IMR-90 (cell line): ENCODE data around the gene IQGAP2. TPM values are rescaled to one million over a fixed set of nuclear protein-coding genes. Genes with fewer than 3 reads are reported as not detected.

Experiments used
- ATAC-seq: fragments of 200-7000 bp; cut with Tn5 transposase; 2 replicates; pipeline ENCODE4 v1.9.1; 2020; ENCODE audit warnings: low read depth, mild to moderate bottlenecking, moderate library complexity
- BruUV-seq: library from RNA; stranded (reverse); fragments of 400-500 nt; replicated peaks from 2 replicates; lab custom pipeline; 2021; lab: Mats Ljungman, UMichigan
- CTCF ChIA-PET: fragments of 300-600 bp; formaldehyde crosslinking; extraction: SDS; loops from one replicate; lab custom pipeline; 2021; ENCODE audit warnings: antibody characterized with exemption; lab: Yijun Ruan, JAX
- POLR2A ChIA-PET: fragments of 300-600 bp; sonication (Branson Sonifier 250); formaldehyde crosslinking; loops from one replicate; lab custom pipeline; 2022; ENCODE audit warnings: antibody characterized with exemption; ENCODE audit not compliant: unreplicated experiment; lab: Charles Lee
- DNase-seq: peaks from one replicate; pipeline ENCODE4 v3.0.0; 2013
- H2AFZ ChIP-seq: replicated peaks from 2 replicates; pipeline ENCODE3; 2013; ENCODE audit warnings: low read length, mild to moderate bottlenecking; ENCODE audit not compliant: poor library complexity
- H2AK5ac ChIP-seq: 2 replicates; pipeline ENCODE4 v1.6.1; 2013; ENCODE audit warnings: low read depth, low read length, inconsistent platforms
- H2AK9ac ChIP-seq: replicated peaks from 2 replicates; pipeline ENCODE3; 2013; ENCODE audit warnings: mild to moderate bottlenecking, low read depth, low read length, moderate library complexity; ENCODE audit not compliant: poor library complexity
- H2BK120ac ChIP-seq: 2 replicates; pipeline ENCODE4 v1.6.1; 2013; ENCODE audit warnings: low read depth, low read length, inconsistent platforms
- H2BK15ac ChIP-seq: 3 replicates; pipeline ENCODE4 v1.6.1; 2013; ENCODE audit warnings: low read depth, low read length, inconsistent platforms
- H2BK20ac ChIP-seq: 2 replicates; pipeline ENCODE4 v1.6.1; 2013; ENCODE audit warnings: low read depth, mild to moderate bottlenecking, inconsistent platforms, low read length, moderate library complexity
- H2BK5ac ChIP-seq: 2 replicates; pipeline ENCODE4 v1.6.1; 2013; ENCODE audit warnings: mild to moderate bottlenecking, low read depth, low read length, inconsistent platforms; ENCODE audit not compliant: poor library complexity, severe bottlenecking
- H3K14ac ChIP-seq: replicated peaks from 2 replicates; pipeline ENCODE4 v1.6.1; 2013; ENCODE audit warnings: low read depth, low read length, inconsistent platforms
- H3K18ac ChIP-seq: 2 replicates; pipeline ENCODE4 v1.6.1; 2013; ENCODE audit warnings: low read depth, low read length, control low read depth
- H3K23ac ChIP-seq: 2 replicates; pipeline ENCODE4 v1.6.1; 2013; ENCODE audit warnings: low read depth, low read length, inconsistent platforms
- H3K27ac ChIP-seq: 2 replicates; pipeline ENCODE4 v1.5.1; 2013; ENCODE audit warnings: mild to moderate bottlenecking, control low read depth, low read length; ENCODE audit not compliant: insufficient read depth
- H3K27me3 ChIP-seq: 2 replicates; pipeline ENCODE4 v1.6.1; 2013; ENCODE audit warnings: low read length; ENCODE audit not compliant: control insufficient read depth, insufficient read depth
- H3K36me3 ChIP-seq: 2 replicates; pipeline ENCODE4 v1.6.1; 2013; ENCODE audit warnings: low read length, mixed read lengths; ENCODE audit not compliant: control insufficient read depth, insufficient read depth
- H3K4ac ChIP-seq: 2 replicates; pipeline ENCODE4 v1.6.1; 2013; ENCODE audit warnings: low read depth, low read length, inconsistent platforms
- H3K4me1 ChIP-seq: 2 replicates; pipeline ENCODE4 v1.6.1; 2013; ENCODE audit warnings: low read length, mixed read lengths; ENCODE audit not compliant: control insufficient read depth, insufficient read depth
- H3K4me2 ChIP-seq: 2 replicates; pipeline ENCODE4 v1.6.1; 2013; ENCODE audit warnings: low read depth, mild to moderate bottlenecking, control low read depth, low read length, moderate library complexity
- H3K4me3 ChIP-seq: 2 replicates; pipeline ENCODE4 v1.5.1; 2013; ENCODE audit warnings: low read depth, mild to moderate bottlenecking, control low read depth, low read length, moderate library complexity; ENCODE audit not compliant: insufficient read depth
- H3K56ac ChIP-seq: 2 replicates; pipeline ENCODE4 v1.6.1; 2013; ENCODE audit warnings: low read length, inconsistent platforms; ENCODE audit not compliant: insufficient read depth; ENCODE audit errors: extremely low read depth
- H3K79me1 ChIP-seq, 2 experiments: 2 replicates each; pipeline ENCODE4 v1.6.1; 2013; ENCODE audit warnings: low read length in 2 of 2, inconsistent platforms in 1 of 2, low read depth in 1 of 2
- H3K9ac ChIP-seq: 2 replicates; pipeline ENCODE4 v1.6.1; 2013; ENCODE audit warnings: low read depth, low read length, control low read depth
- H3K9me1 ChIP-seq: 2 replicates; pipeline ENCODE4 v1.6.1; 2013; ENCODE audit warnings: low read length, inconsistent platforms; ENCODE audit not compliant: insufficient read depth
- H3K9me3 ChIP-seq: 2 replicates; pipeline ENCODE4 v1.6.1; 2013; ENCODE audit warnings: low read length; ENCODE audit not compliant: control insufficient read depth, insufficient read depth
- H4K20me1 ChIP-seq: 2 replicates; pipeline ENCODE4 v1.6.1; 2013; ENCODE audit warnings: low read length, inconsistent platforms; ENCODE audit not compliant: insufficient read depth
- H4K5ac ChIP-seq: 2 replicates; pipeline ENCODE4 v1.6.1; 2013; ENCODE audit warnings: mild to moderate bottlenecking, low read depth, low read length, control low read depth
- H4K8ac ChIP-seq, 2 experiments: 2 replicates each; pipeline ENCODE4 v1.6.1; 2013; ENCODE audit warnings: low read depth in 2 of 2, low read length in 2 of 2, control low read depth in 1 of 2, inconsistent platforms in 1 of 2
- H4K91ac ChIP-seq: 2 replicates; pipeline ENCODE4 v1.6.1; 2013; ENCODE audit warnings: low read depth, low read length, inconsistent platforms; ENCODE audit not compliant: insufficient read depth
- BHLHE40 ChIP-seq: fragments of 150-350 bp; IDR thresholded peaks from 2 replicates; pipeline ENCODE4 v1.6.1; 2016; ENCODE audit warnings: mild to moderate bottlenecking, low read depth, low read length
- CEBPB ChIP-seq: IDR thresholded peaks from 2 replicates; pipeline ENCODE4 v1.6.1; 2012; ENCODE audit warnings: low read depth, low read length, improper control_type of control experiment
- CHD1 ChIP-seq: IDR thresholded peaks from 2 replicates; pipeline ENCODE4 v1.6.1; 2012; ENCODE audit warnings: low read depth, low read length, improper control_type of control experiment
- MXI1 ChIP-seq: IDR thresholded peaks from 2 replicates; pipeline ENCODE4 v1.6.1; 2012; ENCODE audit warnings: low read depth, mild to moderate bottlenecking, low read length, moderate library complexity, borderline replicate concordance
- POLR2A ChIP-seq: IDR thresholded peaks from 2 replicates; pipeline ENCODE4 v1.6.1; 2012; ENCODE audit warnings: mild to moderate bottlenecking, low read depth, low read length
- RAD21 ChIP-seq: IDR thresholded peaks from 2 replicates; pipeline ENCODE4 v1.6.1; 2012; ENCODE audit warnings: low read length, improper control_type of control experiment
- RCOR1 ChIP-seq: IDR thresholded peaks from 2 replicates; pipeline ENCODE4 v1.6.1; 2012; ENCODE audit warnings: mild to moderate bottlenecking, low read length, improper control_type of control experiment; ENCODE audit not compliant: insufficient replicate concordance
- RFX5 ChIP-seq: IDR thresholded peaks from 2 replicates; pipeline ENCODE4 v1.8.0; 2012; ENCODE audit warnings: low read depth, mild to moderate bottlenecking, low read length, moderate library complexity
- SMC3 ChIP-seq: fragments of 150-350 bp; IDR thresholded peaks from 2 replicates; pipeline ENCODE4 v1.6.1; 2016; ENCODE audit warnings: low read depth, mild to moderate bottlenecking, antibody characterized with exemption, low read length, moderate library complexity
- WGBS, 2 experiments: methylation state at CpG; one replicate each; pipeline versions ENCODE4 v1.1.5 to v1.1.7; 2013; ENCODE audit warnings: missing lambda C conversion rate in 2 of 2; ENCODE audit not compliant: insufficient read length in 1 of 2; ENCODE audit errors: extremely low coverage in 2 of 2; 5-methylcytosine and 5-hydroxymethylcytosine counted together
- dilution Hi-C: fragments of 300-500 bp; cut with HindIII; formaldehyde crosslinking; loops from one replicate; pipeline ENCODE4 v1.14.3; 2018; ENCODE audit warnings: low sequenced_read_pairs; ENCODE audit not compliant: unreplicated experiment
- in situ Hi-C: fragments of 300-500 bp; cut with MboI; formaldehyde crosslinking; loops from 3 replicates; pipeline ENCODE4 v1.14.3; 2019; ENCODE audit warnings: low sequenced_read_pairs, inconsistent platforms, mixed read lengths
- intact Hi-C: fragments of 100-400 bp; cut with micrococcal nuclease; formaldehyde crosslinking; loops from 2 replicates; pipeline ENCODE4 v1.10.0; 2022
- polyA plus RNA-seq, 3 experiments: library from polyadenylated mRNA; depleted of rRNA; stranded (reverse); fragments of >200 nt; gene quantifications; 2 replicates each; pipeline ENCODE4 v1.2.3, GENCODE V29; 2012; ENCODE audit warnings: low replicate concordance in 1 of 3
- total RNA-seq: library from RNA; depleted of rRNA; stranded (reverse); fragments of >200 nt; gene quantifications from 2 replicates; pipeline ENCODE4 v1.2.3, GENCODE V29; 2012
- TF ChIP-seq, protein P1 (sequence below): fragments of 150-350 bp; IDR thresholded peaks from 2 replicates; pipeline ENCODE4 v1.6.1; 2016; ENCODE audit warnings: low read depth, mild to moderate bottlenecking, low read length, moderate library complexity, borderline replicate concordance
- TF ChIP-seq, protein P2 (sequence below): fragments of 150-350 bp; IDR thresholded peaks from 2 replicates; pipeline ENCODE4 v1.6.1; 2017; ENCODE audit warnings: mild to moderate bottlenecking, antibody characterized with exemption, low read length, low read depth
- TF ChIP-seq, protein P3 (sequence below): conservative IDR thresholded peaks from 2 replicates; pipeline ENCODE4 v1.5.1; 2012; ENCODE audit warnings: mild to moderate bottlenecking, low read depth, low read length, improper control_type of control experiment

IQGAP2 gene
- total and polyA plus RNA-seq, 2 of the 4 experiments (the other 2 are of a cell fraction) = 0.21 to 0.36 TPM

DNA sequence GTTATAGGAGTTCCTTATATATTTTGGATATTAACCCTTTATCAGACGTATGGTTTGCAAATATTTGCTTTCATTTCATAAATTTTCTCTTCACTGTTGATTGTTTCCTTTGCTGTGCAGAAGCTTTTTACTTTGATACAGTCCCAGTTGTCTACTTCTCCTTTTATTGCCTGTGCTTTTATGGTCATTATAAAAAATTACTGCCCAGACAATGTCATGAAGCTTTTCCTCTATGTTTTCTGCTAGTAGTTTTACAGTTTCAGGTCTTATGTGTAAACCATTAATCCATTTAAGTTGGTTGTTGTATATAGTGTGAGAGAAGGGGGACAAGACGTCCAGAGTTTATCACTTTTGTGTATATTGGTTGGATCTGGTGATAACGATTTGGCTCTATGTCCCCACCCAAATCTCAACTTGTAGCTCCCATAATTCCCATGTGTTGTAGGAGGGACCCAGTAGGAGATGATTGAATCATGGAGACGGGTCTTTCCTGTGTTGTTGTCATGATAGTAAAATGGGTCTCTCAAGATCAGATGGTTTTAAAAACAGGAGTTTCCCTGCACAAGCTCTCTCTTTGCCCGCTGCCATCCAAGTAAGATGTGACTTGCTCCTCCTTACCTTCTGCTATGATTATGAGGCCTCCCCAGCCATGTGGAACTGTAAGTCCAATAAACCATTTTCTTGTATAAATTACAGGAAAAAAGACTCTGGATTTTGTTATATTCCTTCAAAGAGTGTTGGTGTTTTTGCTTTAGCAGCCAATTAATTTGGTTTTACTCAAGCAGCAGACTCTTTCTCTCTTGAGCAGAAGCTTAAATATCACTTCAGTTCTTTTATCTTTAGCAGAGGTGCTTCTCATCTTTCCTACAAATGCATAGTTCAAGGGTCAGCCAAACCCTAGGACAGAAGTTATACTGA, 326.5 kb downstream of the IQGAP2 start:
- TF ChIP-seq POLR2A (no peak), RAD21 (no peak), MXI1 (no peak), RFX5 (no peak), CEBPB (no peak), BHLHE40 (no peak), RCOR1 (no peak), SMC3 (no peak), CHD1 (no peak)
- TF ChIP-seq, protein P1, sequence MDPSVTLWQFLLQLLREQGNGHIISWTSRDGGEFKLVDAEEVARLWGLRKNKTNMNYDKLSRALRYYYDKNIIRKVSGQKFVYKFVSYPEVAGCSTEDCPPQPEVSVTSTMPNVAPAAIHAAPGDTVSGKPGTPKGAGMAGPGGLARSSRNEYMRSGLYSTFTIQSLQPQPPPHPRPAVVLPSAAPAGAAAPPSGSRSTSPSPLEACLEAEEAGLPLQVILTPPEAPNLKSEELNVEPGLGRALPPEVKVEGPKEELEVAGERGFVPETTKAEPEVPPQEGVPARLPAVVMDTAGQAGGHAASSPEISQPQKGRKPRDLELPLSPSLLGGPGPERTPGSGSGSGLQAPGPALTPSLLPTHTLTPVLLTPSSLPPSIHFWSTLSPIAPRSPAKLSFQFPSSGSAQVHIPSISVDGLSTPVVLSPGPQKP = no peak
- TF ChIP-seq, protein P2, sequence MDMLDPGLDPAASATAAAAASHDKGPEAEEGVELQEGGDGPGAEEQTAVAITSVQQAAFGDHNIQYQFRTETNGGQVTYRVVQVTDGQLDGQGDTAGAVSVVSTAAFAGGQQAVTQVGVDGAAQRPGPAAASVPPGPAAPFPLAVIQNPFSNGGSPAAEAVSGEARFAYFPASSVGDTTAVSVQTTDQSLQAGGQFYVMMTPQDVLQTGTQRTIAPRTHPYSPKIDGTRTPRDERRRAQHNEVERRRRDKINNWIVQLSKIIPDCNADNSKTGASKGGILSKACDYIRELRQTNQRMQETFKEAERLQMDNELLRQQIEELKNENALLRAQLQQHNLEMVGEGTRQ = no peak
- TF ChIP-seq, protein P3, sequence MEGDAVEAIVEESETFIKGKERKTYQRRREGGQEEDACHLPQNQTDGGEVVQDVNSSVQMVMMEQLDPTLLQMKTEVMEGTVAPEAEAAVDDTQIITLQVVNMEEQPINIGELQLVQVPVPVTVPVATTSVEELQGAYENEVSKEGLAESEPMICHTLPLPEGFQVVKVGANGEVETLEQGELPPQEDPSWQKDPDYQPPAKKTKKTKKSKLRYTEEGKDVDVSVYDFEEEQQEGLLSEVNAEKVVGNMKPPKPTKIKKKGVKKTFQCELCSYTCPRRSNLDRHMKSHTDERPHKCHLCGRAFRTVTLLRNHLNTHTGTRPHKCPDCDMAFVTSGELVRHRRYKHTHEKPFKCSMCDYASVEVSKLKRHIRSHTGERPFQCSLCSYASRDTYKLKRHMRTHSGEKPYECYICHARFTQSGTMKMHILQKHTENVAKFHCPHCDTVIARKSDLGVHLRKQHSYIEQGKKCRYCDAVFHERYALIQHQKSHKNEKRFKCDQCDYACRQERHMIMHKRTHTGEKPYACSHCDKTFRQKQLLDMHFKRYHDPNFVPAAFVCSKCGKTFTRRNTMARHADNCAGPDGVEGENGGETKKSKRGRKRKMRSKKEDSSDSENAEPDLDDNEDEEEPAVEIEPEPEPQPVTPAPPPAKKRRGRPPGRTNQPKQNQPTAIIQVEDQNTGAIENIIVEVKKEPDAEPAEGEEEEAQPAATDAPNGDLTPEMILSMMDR = no peak
- H3K4me1 ChIP-seq = peaks cover 2% of the 10 kb centered on the region; the same call in 1 of the 2 replicates
- peaks cover 21% of the 10 kb centered on the region for H3K9me1 ChIP-seq
- intact Hi-C loops (no loop called here), dilution Hi-C loops (no loop called here), in situ Hi-C loops (no loop called here)
- peaks cover 8% of the 10 kb centered on the region for H3K9me3 ChIP-seq
- H4K91ac ChIP-seq = no peak overlapping the region
- H2BK120ac ChIP-seq = no peak overlapping the region
- H2BK20ac ChIP-seq = no peak overlapping the region
- H3K14ac ChIP-seq = no peak overlapping the region
- H3K27me3 ChIP-seq = no peaks in the 10 kb centered on the region
- no peak overlapping the region for H4K5ac ChIP-seq
- H3K27ac ChIP-seq = no peak overlapping the region
- no peak overlapping the region for H3K4me3 ChIP-seq
- WGBS, 2 experiments = no CpG with 5 or more reads among the region's 5 CpGs
- no peak overlapping the region for H3K18ac ChIP-seq
- peaks cover 38% of the 10 kb centered on the region for H3K36me3 ChIP-seq
- no peak overlapping the region for H2BK15ac ChIP-seq
- ATAC-seq (no peak), DNase-seq (no peak)
- ChIA-PET CTCF (interaction anchor here (0.6 to 1.1 kb wide), 2 partner anchors 27 to 45 kb away, joined by 3 to 4 read pairs; no protein-coding TSS in a partner anchor), POLR2A (no interaction called here)
- no peak overlapping the region for H2AK5ac ChIP-seq
- H3K4ac ChIP-seq = no peak overlapping the region
- BruUV-seq = no TSS peak
- peaks cover 39 to 70% of the 10 kb centered on the region in 2 experiments for H3K79me1 ChIP-seq
- no peak overlapping the region for H2AFZ ChIP-seq
- no peak overlapping the region for H2BK5ac ChIP-seq
- no peak overlapping the region for H3K4me2 ChIP-seq
- H4K20me1 ChIP-seq = peaks cover 53% of the 10 kb centered on the region; the same call in 1 of the 2 replicates
- H3K56ac ChIP-seq = no peak overlapping the region
- H3K9ac ChIP-seq = no peak overlapping the region
- no peak overlapping the region for H4K8ac ChIP-seq
- H3K23ac ChIP-seq = no peak overlapping the region
- H2AK9ac ChIP-seq = no peak overlapping the region
